GM11168 (cell line): ENCODE data around the gene CDKN1A.
"Not testable (repeated sequence)": the region's sequence is repeated elsewhere in the genome, so short reads cannot be mapped to it uniquely, and the experiment has no call there.

Source experiments
- in situ Hi-C: fragments of 300-500 bp; cut with MboI; formaldehyde crosslinking; loops from one replicate; pipeline ENCODE4 v1.12.0; 2022; ENCODE audit warnings: low sequenced_read_pairs; ENCODE audit not compliant: unreplicated experiment

The CDKN1A gene

DNA sequence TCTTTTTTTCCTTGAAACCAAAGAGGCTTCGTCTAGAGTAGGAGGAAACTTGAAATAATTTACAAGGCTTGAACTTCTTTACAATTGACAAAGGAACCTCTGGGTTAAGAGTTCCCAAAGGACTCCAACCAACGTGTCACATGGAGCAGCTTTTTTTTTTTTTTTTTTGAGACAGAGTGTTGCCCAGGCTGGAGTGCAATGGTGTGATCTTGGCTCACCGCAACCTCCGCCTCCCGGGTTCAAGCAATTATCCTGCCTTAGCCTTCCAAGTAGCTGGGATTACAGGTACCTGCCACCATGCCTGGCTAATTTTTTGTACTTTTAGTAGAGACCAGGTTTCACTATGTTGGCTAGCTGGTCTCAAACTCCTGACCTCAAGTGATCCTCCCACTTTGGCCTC lies 24.0 kb upstream of the CDKN1A start:
- in situ Hi-C loops, result not testable (repeated sequence)

DNA sequence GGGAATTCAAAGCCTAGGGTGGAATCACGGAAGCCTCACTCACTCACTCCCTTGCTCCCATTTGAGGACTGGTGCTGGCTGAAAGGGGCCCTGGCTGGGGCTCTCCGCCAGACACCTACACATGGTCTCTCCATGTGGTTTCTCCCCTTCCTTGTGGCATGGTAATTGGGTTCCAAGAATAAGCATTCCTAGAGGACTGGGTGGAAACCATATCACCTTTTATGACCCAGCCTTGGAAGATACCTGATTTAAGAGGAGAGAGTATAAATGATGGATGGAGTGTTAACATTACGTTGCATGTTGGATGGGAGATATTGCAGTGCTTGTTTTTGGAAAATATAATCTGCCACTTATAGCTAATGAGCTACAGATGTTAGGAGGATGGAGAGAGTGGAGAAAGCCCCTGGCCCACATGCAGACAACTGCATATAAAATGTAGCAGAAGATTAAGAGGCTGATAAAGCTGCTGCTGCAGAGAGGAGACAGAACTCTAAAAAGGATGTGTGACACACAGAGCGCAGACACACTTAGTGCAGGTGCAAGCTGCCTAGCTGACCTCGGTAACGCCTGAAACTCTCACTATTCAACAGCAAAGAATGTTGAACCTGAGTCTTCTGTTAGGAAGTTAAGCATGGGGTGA lies 23.3 kb upstream of the CDKN1A start:
- in situ Hi-C loops, result no loop called here

DNA sequence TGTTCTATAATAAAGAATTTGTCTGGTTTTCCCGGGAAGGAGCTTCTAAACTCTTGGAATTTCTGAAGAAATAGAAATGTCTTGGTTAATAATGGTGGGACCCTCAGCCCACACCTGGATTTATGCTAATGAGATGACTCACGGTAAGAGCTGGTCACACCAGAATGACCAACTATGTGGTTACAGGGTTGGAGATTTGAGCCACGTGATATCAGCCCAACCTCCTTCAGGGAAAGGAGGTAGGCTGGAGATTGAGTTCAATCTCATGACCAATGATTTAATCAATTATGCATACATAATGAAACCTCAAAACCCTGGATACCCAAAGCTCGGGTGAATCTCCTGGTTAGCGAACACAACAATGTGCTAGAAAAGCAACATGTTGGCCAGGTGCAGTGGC lies 22.1 kb upstream of the CDKN1A start:
- in situ Hi-C loops, result no loop called here

DNA sequence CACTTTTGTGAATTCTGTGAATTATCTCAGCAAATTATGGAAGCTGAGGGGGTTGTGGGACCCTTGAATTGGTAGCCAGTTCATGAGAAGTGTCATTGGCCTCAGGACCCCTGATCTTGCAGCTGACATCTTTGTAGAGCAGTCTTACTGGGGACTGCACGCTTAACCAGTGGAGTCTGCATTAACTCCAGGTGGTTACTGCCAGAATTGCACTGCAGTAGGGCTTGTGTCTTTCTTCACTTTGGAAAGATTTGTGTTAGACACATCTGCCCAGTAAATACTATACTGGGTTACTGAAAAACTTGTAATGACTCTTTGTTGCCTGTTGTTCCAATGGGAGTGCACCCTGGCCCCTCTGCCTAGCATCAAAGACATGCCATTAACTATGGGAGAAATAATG lies 21.2 kb upstream of the CDKN1A start:
- in situ Hi-C loops, result no loop called here

DNA sequence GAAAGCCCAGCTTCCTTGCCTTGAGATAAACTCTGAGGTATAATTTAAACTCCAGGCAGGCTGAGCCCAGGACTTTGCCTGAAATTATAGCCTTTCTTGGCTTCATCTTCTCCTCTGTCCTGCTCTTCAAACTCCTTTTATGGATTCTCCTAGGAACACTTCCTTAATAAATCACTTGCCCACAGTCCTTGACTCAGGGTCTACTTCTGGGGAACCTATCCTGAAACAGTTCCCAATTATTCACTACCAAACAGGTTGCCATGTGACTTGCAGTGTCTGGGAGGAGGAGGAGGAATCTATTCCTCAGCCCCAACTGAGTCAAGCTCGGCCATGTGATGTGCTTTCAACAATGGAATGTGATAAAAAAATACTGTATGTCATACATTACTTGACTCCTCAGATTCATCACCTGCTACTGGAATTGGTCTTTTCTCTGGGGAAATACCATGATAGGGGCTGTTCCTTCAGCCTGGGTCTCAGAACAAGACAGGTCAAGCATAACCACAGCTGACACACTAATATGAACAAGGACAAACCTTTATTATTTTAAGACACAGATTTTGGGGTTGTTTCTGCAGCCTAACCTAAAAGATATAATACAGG lies 20.5 kb upstream of the CDKN1A start:
- in situ Hi-C loops, result no loop called here

DNA sequence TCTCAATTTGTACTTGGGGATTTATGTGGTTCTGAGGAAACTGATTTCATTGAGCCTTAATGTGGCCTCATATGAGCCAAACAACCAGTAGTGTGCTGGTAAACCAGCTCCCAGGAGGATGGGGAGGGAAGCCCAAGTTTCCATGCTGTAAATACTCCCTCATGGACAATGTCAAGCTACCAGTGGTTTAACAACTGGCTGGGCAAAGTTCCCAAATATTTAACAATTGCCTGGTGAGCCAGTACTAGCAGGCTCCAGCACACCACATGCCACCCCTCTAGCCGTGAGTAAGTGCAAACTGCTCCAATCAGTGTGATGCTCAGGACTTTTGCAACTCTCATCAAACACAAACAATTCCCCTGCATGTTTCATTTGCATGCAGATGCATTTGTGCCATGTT lies 19.2 kb upstream of the CDKN1A start:
- in situ Hi-C loops, result no loop called here

DNA sequence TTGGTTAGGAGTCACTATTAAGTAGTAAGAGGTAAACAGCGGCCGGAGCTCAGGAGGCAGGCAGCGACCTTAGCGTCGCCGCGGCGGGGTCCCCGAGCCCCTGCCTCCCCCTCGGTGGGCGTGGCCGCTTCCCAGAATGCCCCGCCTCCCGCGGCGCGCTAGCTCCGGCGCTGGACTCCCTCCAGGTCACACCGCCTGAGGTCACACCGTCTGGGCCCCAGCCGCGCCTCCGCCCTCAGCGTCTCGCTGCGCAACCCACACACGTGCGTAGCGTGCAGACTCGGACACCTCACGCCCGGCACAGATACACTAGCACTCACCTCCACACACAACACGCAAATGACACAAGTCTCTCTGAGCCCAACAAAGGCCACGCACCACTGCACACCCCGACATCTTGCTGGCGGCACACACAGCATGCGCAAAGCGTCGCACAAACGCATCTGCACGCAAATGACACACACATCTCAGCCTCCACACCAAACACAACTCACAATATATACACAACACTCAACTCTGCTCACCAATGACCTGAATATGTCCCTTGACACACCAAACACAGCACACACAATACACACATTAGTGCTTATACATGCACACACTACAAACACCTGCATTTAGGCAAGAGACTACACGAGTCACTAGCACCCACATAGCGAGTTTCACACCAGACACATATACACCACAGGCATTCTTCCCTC lies 17.6 kb upstream of the CDKN1A start:
- in situ Hi-C loops, result no loop called here

DNA sequence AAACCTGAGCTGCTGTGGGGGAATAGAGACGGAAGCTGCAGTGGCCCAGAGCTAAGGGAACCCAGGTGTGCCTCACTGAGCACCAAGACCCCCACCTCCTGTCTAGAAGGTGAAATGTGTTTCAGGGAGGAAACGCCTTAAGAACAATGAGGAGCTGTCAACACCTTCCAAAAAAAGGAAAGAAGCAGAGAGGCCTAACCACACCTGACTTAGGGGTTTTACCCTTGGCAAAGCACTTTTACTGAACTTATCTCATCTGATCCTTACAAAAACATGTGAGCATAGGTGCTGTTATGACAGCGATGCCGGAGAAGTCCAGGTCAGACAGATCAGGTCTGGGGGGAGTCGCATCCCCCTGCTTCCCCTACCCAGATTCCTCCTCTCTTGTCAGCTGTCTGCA lies 16.1 kb upstream of the CDKN1A start:
- in situ Hi-C loops, result no loop called here

DNA sequence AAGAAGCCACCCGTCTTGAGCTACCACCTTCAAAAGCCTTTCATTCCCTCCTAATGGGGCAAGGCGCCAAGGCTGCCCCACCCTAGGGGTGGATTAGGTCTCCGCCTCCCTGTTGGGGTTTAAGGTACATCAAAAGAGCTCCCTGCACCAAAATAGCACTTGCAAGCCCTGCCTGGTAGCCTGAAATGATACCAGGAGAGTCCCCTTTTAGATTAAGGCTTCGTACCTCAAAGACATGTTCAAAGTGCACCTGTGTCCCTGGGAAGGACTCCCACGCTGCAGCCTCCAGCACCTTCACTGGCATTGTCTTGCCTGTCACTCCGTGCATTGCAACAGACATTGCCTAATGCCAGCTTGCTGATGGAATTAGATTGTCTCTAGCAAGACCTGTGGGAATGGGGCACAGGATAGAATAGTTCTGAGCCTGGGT lies 15.7 kb upstream of the CDKN1A start:
- in situ Hi-C loops, result no loop called here

DNA sequence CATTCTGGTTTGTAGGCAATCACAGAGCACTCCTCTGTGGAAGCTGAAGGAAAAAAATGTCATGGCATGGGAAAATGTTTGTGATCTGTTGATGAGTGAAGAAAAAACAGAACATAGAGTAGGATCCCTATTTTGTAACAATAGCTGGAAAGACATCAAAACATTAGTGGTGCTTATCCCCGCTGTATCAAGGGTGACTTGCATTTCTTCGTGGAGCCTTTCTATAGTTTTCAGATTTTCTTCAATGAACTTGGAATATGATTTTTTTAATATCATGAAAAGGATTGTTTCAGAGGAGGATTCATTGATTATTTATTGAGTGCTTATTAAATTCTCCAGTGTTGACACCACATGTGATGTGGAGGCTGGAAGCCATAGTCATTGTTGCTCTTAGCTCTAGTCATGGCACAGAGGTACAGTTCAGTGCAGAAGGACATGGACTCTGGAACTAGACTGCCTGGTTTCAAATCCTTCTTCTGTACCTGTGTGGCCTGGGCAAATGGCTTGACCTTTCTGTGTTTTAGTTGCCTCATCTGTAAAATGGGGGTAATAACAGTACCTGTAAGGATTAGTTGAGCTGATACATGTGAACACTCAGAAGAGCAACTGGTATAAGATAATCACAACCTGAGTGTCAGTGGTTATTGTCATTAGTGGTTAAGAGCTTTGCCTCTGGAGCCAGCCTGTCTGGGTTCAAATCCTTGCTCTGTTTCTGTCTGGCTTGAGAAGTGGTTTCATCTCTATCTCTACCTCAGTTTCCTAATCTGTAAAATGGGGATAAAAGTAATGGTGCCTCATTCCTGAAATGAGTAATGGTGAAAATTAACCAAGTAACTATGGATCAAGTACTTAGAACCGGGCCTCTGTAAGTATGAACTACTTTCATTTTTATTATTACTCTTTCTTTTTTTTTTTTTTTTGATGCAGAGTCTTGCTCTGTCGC lies 14.7 kb upstream of the CDKN1A start:
- in situ Hi-C loops, result no loop called here

DNA sequence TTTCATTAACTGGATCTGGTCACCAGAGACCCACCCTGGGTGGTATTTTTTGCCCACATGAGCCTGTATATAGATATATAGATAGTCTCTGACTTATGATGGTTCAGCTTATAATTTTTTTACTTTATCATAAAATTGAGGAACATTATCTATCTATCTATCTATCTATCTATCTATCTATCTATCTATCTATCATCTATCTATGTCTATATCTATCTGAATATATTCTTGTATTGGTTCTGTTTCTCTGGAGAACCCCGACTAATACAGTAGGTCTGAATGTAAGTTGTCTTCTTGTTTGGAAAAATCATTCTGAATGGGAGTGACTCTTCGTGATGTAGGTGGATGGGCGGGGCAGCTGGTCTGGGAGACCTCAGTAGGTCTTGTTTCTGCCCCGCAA lies 13.3 kb upstream of the CDKN1A start:
- in situ Hi-C loops, result no loop called here

DNA sequence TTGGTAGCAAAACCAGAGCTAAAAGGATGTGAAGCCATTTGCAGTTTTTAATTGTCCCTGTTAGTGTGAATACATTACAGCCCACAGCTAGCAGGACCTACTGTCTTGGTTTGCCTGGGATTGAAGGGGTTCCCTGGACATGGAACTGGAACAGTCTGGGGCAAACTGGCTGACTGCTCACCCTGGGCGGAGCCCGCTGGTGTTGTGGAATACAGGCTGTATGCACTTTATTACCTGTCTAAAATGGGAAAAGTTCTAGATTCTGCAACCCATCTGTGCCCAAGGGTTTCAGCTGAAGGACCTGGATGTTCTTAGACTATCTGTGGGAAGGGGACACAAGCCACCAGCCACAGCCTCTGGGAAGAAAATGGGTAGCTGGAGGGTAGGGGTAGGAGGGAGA lies 12.2 kb upstream of the CDKN1A start:
- in situ Hi-C loops, result no loop called here

DNA sequence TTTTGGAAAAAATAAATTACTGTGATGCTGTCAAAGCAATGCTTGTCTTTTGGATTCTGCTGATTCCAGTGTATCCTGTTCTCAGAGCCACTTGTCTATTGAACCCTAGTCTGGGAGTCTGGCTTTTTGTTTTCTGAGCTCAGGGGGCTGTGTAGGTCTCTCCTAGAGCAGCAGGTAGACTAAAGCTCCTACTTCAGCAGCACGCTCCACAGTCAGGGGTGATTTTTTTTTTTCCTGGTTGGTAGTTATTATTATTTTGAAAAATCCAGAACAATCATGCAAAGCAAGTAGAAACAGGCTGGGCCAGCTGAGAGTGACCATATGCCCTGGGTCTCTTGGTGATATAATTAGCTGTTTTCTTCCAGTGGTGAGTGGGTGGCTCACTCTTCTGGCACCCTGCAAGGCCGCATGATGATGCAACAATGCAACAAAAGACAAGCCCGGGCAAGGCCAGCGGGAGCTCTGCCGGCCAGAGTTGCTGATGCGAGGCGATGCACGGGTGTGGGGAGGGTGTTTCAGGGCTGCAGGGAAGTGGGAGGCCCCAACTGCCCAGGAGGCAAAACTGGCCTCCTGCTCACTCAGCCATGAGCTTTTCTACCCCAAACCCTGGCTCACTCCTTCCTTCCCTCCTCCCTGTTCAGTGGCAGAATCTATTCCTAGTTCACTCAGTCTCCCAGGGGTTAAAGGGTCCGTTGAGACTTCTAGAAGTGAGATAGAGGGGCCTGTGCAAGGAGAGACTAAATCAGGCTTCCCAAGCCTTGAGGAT lies 11.5 kb upstream of the CDKN1A start:
- in situ Hi-C loops, result no loop called here

DNA sequence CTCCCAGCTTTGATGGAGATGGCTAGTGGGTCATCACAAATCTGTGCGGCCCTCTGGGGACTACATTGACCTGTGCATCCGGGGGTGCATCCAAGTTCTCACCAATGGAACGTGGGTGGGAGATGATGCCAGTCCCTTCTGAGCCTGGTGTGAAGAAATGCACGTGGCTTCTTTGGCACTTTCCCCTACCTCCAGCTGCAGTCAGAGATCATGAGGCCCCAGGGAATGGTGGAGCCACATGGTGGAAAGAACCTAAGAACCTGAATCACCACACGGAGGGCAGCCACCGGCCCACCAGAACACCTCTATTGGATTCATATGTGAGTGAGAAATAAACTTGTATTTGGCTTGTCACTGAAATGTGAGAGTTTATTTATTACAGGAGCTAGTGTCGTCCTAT lies 9.9 kb upstream of the CDKN1A start:
- in situ Hi-C loops, result no loop called here

DNA sequence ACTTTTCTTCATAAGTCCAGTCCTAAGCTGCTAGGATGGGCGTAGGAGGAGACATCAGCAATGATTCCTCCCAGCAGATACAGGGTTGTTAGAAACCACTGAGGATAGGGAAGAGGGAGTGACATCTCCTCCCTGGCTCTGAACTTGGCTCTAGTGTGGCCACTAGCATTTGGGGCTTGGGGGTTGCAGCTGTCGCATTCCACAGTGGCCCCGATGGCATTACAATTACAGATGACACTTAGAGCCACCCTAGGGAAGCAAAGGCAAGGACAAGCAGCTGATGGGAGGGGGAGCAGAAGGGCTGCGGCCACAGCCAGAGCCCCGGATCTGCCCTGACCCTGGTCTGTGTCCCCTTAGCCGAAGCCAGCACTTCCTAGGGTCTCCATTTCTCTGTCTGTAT lies 9.5 kb upstream of the CDKN1A start:
- in situ Hi-C loops, result no loop called here

DNA sequence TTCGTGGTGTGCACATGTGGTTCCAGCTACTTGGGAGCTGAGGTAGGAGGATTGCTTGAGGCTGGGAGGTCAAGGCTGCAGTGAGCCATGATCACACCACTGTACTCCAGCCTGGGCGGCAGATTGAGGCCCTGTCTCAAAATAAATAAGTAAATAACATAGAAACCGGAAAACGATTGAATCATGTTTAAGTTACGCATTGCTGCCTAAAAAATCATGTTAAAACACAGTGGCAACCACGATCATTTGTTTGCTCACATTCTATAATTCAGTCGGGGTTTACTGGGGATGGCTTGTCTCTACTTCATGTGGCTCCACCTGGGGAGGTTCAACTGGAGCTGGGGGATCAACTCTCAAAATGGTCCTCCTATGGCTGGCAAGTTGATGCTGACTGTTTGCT lies 8.2 kb upstream of the CDKN1A start:
- in situ Hi-C loops, result no loop called here

DNA sequence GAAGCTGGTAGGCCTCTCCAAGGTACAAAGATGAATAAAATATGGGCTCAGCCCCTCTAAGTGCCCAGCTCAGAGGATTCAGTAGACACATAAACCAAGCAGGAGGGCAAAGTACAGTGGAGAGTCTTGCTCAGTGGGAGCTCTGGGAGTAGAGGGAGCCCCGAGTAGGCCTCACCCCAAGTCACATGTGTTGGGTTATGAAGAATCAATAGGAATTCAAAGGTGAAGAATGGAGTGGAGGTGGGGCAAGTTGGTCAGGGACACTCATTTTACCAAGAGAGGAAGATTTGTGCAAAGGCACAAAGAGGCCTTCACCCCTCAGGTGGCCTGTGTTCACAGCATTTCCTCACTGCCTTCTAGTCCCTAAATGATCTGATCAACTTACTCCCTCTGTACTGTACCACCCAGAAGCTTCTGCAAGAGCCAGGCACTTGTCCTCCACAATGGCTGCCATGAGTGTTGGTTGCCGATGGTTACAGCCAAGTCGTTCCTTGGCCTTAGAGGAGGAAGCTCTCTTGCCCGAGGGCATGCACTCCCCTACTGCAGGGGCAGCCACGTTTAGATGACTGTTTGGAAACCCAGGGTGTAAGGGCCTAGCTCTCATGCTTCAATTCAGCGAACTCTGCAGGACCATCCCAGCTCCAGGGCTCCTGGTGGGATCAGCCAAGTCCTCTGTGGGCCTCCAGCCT lies 6.7 kb upstream of the CDKN1A start:
- in situ Hi-C loops, result no loop called here

DNA sequence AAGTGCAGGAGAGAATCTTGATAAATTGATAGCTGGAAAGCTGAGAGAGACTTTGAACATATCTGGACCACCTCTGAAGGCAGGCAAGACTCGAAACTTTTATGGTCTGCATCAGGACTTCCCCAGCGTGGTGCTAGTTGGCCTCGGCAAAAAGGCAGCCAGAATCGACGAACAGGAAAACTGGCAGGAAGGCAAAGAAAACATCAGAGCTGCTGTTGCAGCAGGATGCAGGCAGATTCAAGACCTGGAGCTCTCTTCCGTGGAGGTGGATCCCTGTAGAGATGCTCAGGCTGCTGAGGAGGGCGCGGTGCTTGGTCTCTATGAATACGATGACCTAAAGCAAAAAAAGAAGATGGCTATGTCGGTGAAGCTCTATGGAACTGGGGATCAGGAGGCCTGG lies 4.6 kb upstream of the CDKN1A start:
- in situ Hi-C loops, result no loop called here

DNA sequence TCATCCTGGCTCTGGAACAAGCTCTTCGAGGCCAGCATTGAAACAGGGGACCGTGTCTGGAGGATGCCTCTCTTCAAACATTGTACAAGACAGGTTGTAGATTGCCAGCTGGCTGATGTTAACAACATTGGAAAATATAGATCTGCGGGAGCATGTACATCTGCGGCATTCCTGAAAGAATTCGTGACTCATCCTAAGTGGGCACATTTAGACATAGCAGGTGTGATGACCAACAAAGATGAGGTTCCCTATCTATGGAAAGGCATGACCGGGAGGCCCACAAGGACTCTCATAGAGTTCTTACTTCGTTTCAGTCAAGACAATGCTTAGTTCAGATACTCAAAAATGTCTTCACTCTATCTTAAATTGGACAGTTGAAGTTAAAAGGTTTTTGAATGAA lies 3.6 kb upstream of the CDKN1A start:
- in situ Hi-C loops, result no loop called here
